Measurements from ENCODE around the gene WAC. TPM values are rescaled to one million over a fixed set of nuclear protein-coding genes. Genes with fewer than 3 reads are reported as not detected.

WAC gene
- total and polyA plus RNA-seq, 4 donors, result 27.0 to 227 (median 60.2) TPM

DNA sequence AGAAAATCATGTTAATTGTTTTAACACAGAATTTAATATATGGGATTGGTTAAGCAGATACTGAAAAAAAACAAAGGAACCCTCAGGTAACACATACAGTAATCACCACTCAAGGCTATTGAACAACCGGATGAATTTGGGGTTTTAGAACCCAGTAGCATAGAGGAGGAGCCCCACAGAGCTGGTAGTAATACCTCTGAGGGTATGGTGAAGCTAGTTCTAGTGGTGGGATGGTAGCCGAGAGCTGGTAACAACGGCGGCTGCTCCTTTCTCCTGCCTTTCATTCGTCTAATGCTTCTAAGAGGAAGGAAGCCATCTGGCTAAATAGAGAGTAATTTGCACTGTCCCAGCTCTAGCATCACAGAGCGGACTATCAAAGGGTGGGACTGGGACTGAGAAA is 52.2 kb downstream of the WAC start:
- Histone ChIP-seq H3K4me3 (no peak overlapping the region), H3K9ac (ENCODE audit: insufficient read depth in 1 of 2, low read length in 2 of 2) (no peak overlapping the region), H3K27me3 (ENCODE audit: control insufficient read depth in 3 of 3, insufficient read depth in 3 of 3, low read length in 2 of 3) (no peaks in the 10 kb centered on the region), H3K36me3 (ENCODE audit: control insufficient read depth in 4 of 4, insufficient read depth in 4 of 4, low read length in 4 of 4) (peaks cover 4 to 24% (median 17%) of the 10 kb centered on the region in 4 donors), H3K27ac (ENCODE audit: low read depth in 1 of 2, low read length in 1 of 2) (no peak overlapping the region), H3K9me3 (ENCODE audit: control insufficient read depth in 4 of 4, insufficient read depth in 3 of 4, low read length in 3 of 4) (no peaks in the 10 kb centered on the region), H3K4me1 (ENCODE audit: control insufficient read depth in 5 of 5, insufficient read depth in 5 of 5, low read length in 5 of 5) (peaks cover 4 to 24% (median 15%) of the 10 kb centered on the region in 5 donors)
- TF ChIP-seq, protein P1, sequence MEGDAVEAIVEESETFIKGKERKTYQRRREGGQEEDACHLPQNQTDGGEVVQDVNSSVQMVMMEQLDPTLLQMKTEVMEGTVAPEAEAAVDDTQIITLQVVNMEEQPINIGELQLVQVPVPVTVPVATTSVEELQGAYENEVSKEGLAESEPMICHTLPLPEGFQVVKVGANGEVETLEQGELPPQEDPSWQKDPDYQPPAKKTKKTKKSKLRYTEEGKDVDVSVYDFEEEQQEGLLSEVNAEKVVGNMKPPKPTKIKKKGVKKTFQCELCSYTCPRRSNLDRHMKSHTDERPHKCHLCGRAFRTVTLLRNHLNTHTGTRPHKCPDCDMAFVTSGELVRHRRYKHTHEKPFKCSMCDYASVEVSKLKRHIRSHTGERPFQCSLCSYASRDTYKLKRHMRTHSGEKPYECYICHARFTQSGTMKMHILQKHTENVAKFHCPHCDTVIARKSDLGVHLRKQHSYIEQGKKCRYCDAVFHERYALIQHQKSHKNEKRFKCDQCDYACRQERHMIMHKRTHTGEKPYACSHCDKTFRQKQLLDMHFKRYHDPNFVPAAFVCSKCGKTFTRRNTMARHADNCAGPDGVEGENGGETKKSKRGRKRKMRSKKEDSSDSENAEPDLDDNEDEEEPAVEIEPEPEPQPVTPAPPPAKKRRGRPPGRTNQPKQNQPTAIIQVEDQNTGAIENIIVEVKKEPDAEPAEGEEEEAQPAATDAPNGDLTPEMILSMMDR (IDR thresholded peaks at IDR 0.05; ENCODE audit: control extremely low read depth, extremely low read depth), result no peak
- 63 to 78% methylated on average over 6 of the region's 6 CpGs for WGBS, 2 donors
- ATAC-seq (ENCODE audit: insufficient read depth, low FRiP score), result no peak
- DNase-seq, result no peak

DNA sequence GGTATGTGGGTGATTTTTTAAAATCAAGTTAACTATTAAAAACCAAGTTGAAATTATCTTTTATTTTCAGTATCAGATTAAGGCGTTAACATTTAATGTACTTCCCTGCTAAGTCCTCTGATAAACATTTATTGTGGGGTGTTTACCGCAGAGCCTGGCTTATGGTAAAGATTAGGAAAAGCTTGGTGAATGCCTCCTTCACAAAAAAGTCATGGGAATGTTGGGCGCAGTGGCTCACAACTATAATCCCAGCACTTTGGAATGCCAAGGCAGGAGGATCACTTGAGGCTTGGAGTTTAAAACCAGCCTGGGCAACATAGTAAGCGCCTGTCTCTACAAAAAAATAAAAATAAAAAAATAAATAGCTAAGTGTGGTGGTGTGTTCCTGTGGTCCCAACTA is 53.3 kb downstream of the WAC start:
- Histone ChIP-seq H3K4me1 (ENCODE audit: control insufficient read depth in 5 of 5, insufficient read depth in 5 of 5, low read length in 5 of 5) (peaks cover 4 to 24% (median 15%) of the 10 kb centered on the region in 5 donors), H3K27me3 (ENCODE audit: control insufficient read depth in 3 of 3, insufficient read depth in 3 of 3, low read length in 2 of 3) (no peaks in the 10 kb centered on the region), H3K36me3 (ENCODE audit: control insufficient read depth in 4 of 4, insufficient read depth in 4 of 4, low read length in 4 of 4) (peaks cover 5 to 35% (median 25%) of the 10 kb centered on the region in 4 donors), H3K9ac (ENCODE audit: insufficient read depth in 1 of 2, low read length in 2 of 2) (no peak overlapping the region), H3K9me3 (ENCODE audit: control insufficient read depth in 4 of 4, insufficient read depth in 3 of 4, low read length in 3 of 4) (no peaks in the 10 kb centered on the region), H3K27ac (ENCODE audit: low read depth in 1 of 2, low read length in 1 of 2) (no peak overlapping the region), H3K4me3 (no peak overlapping the region)
- no peak for DNase-seq
- 93 to 95% methylated on average over 4 of the region's 4 CpGs for WGBS, 2 donors
- no peak for ATAC-seq (ENCODE audit: insufficient read depth, low FRiP score)
- TF ChIP-seq, protein P1 (IDR thresholded peaks at IDR 0.05; ENCODE audit: control extremely low read depth, extremely low read depth), result no peak

DNA sequence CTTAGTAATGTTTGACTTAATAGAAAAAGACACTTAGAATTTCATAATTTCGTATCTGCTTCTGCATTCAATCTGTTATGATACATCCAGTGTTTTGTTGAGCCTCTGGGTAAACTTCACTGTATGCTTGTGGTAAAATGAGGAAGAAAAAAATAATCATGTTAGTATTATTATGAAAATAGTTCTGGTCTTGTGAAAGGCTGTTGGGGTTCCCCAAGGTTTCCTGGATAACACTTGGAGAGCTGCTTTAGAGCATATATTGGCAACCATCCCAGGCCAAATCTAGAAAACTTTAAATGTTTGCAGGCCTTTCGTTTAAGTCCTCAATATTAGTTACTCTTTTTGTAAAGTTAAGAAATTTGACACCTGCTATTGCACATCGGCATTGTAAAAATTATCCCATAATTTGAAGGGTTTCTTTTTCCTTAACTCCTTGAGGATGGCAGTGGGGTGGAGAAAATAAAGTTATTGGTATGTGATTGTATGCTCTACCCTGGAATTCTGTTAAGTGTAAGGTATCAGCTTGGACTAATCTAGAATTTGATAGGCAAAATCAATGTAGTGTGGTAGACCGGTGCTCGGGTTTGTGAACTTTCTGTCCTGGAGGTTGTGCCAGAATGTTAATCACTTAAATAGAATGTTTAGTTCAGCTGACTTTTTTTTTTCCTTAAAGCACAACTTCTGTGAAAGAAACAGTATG is 54.5 kb downstream of the WAC start:
- Histone ChIP-seq H3K36me3 (ENCODE audit: control insufficient read depth in 4 of 4, insufficient read depth in 4 of 4, low read length in 4 of 4) (peaks cover 10 to 41% (median 27%) of the 10 kb centered on the region in 4 donors), H3K27ac (ENCODE audit: low read depth in 1 of 2, low read length in 1 of 2) (peak overlapping the region in 1 of 2 donors; percentile 2), H3K4me3 (no peak overlapping the region), H3K4me1 (ENCODE audit: control insufficient read depth in 5 of 5, insufficient read depth in 5 of 5, low read length in 5 of 5) (peaks cover 0 to 24% (median 11%) of the 10 kb centered on the region in 5 donors), H3K9me3 (ENCODE audit: control insufficient read depth in 4 of 4, insufficient read depth in 3 of 4, low read length in 3 of 4) (no peaks in the 10 kb centered on the region), H3K9ac (ENCODE audit: insufficient read depth in 1 of 2, low read length in 2 of 2) (no peak overlapping the region), H3K27me3 (ENCODE audit: control insufficient read depth in 3 of 3, insufficient read depth in 3 of 3, low read length in 2 of 3) (no peaks in the 10 kb centered on the region)
- DNase-seq (peak in 2 of 3 donors; percentile 68 to 82), ATAC-seq (ENCODE audit: insufficient read depth, low FRiP score) (no peak)
- TF ChIP-seq, protein P1 (IDR thresholded peaks at IDR 0.05; ENCODE audit: control extremely low read depth, extremely low read depth), result no peak
- 40 to 45% methylated on average over 5 of the region's 5 CpGs for WGBS, 2 donors
